A549 (cell line): ENCODE results near the gene ARSK.

Source experiments
- CEBPB ChIP-seq, 2 experiments: fragments of >200 bp in 1 of 2; sonication (Bioruptor Twin) in 1 of 2; formaldehyde crosslinking in 1 of 2; IDR thresholded peaks; 2 replicates each; pipeline ENCODE4 v1.6.1; 2012 to 2016
- RAD21 ChIP-seq, 2 experiments: fragments of >200 bp in 1 of 2; sonication (Bioruptor Twin) in 1 of 2; formaldehyde crosslinking in 1 of 2; IDR thresholded peaks in 1 of 2; conservative IDR thresholded peaks in 1 of 2; 2 replicates in 1 of 2; 3 replicates in 1 of 2; pipeline ENCODE4 v1.6.1; 2012 to 2018; ENCODE audit warnings: inconsistent platforms in 1 of 2
- RFX5 ChIP-seq: fragments of 450-650 bp; IDR thresholded peaks from 2 replicates; pipeline ENCODE4 v1.7.1; 2014; ENCODE audit warnings: antibody characterized with exemption, mild to moderate bottlenecking, moderate library complexity

GRCh38 chr5:95644351-95645042 is 89.6 kb downstream of the ARSK start:
- TF ChIP-seq RAD21 (conservative IDR thresholded peaks at IDR 0.05 in 1 of 2, IDR thresholded peaks at IDR 0.05 in 1 of 2) (peak; percentile 90 to 91), CEBPB (IDR thresholded peaks at IDR 0.05) (no peak), RFX5 (no peak)
